ENCODE results near the gene CYP4A22. TPM values are rescaled to one million over a fixed set of nuclear protein-coding genes. Genes with fewer than 3 reads are reported as not detected.
"Not testable (repeated sequence)": the region's sequence is repeated elsewhere in the genome, so short reads cannot be mapped to it uniquely, and the experiment has no call there.

The CYP4A22 gene
- polyA plus RNA-seq, 3 donors = 0.10 TPM; not detected in 2

- 57 to 65% (median 62%) methylated on average over 7 of the region's 7 CpGs for WGBS, 3 donors
Measured at GRCh38 chr1:47182676-47183235, 45.5 kb downstream of the CYP4A22 start.

GRCh38 chr1:47183308-47184089 is 46.3 kb downstream of the CYP4A22 start:
- no peak overlapping the region for H3K27ac ChIP-seq (ENCODE audit: low read depth, low read length)
- 77 to 79% (median 77%) methylated on average over 11 of the region's 11 CpGs for WGBS, 3 donors

More at GRCh38 chr1:47182676-47183235, 45.5 kb downstream of the CYP4A22 start:
- no peak overlapping the region for H3K27ac ChIP-seq (ENCODE audit: low read depth, low read length)

DNA sequence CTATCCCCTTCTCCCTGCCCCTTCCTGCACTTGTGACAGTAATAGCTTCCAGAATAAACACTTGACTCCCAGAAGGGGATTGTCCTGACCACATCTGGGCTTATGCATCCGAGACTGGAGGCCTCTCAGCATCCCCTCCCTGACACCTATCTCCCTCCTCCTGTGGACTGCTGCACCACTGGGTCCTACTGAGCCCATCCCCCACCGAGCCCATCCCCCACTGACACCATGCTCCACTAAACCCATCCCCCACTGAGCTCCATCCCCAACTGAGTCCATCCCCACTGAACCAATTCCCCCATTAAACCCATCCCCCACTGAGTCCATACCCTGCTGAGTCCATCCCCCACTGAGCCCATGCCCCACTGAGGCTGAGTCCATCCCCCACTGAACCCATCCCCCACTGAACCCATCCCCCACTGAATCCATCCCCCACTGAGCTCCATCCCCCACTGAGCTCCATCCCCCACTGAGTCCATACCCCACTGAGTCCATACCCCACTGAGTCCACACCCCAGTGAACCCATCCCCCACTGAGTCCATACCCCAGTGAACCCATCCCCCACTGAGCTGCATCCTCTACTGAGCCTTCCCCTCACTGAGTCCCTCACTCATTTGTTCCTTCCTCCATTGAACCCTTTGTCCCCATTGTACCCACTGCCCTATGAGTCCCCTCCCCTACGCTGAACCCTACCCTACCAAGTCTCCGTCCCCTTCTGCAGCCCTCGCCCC is 47.0 kb downstream of the CYP4A22 start:
- H3K27ac ChIP-seq (ENCODE audit: low read depth, low read length) = no peak overlapping the region
- WGBS, 3 donors = 76 to 91% (median 83%) methylated on average over 5 of the region's 5 CpGs

- WGBS, 3 donors = 84 to 85% (median 85%) methylated on average over 14 of the region's 14 CpGs
- H3K27ac ChIP-seq (ENCODE audit: low read depth, low read length) = no peak overlapping the region
Measured at GRCh38 chr1:47184822-47185677, 47.8 kb downstream of the CYP4A22 start.

DNA sequence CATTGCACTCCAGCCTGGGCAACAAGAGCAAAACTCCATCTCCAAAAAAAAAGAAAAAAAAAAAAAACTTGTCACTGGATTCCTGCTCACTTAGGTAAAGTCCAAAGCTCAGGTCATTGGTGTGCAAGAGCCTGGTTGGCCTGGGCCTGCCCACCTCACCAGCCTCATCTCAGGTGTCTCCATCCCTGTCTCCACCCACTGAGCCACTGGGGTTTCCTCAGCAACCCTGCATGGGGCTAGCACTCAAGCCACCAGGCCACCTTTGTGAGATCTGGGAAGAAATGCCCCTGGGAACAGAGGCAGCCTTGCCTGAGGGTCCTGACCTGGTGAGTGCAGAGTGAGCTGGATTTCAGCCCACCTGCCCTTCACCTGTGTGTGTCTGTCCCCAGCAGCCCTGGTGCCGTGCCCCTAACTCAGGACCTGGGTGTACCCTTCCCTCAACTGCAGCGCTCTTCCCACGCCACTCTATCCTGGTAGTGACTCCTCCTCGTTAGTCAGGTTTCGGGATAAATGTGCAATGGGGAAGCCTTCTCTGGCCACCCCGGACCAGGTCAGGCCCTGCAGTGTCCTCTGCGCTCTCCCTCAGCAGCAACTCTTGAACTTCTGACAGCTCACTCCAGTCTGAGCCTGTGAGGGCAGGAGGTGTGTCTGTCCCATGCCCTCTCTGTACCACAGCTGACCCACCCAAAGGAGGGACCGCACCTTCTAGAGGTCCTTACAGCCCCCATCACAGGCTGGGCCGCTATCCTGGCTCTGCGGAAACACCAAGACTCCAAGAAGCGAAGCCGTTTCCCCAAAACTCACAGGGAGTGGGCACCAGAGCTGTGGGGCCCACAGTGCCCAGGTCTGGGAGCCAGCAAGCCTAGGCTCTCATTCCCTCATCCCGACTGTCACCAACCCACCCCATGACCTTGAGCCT is 49.3 kb downstream of the CYP4A22 start:
- H3K27ac ChIP-seq (ENCODE audit: low read depth, low read length) = no peak overlapping the region
- 89 to 93% (median 93%) methylated on average over 13 of the region's 13 CpGs for WGBS, 3 donors

- 84 to 90% (median 89%) methylated on average over 10 to 12 of the region's 12 CpGs for WGBS, 3 donors
- H3K27ac ChIP-seq (ENCODE audit: low read depth, low read length) = no peak overlapping the region
Measured at GRCh38 chr1:47187231-47187925, 50.1 kb downstream of the CYP4A22 start.

GRCh38 chr1:47187926-47188250 is 50.6 kb downstream of the CYP4A22 start:
- WGBS, 3 donors = 83 to 89% (median 88%) methylated on average over 2 of the region's 2 CpGs
- H3K27ac ChIP-seq (ENCODE audit: low read depth, low read length) = no peak overlapping the region

DNA sequence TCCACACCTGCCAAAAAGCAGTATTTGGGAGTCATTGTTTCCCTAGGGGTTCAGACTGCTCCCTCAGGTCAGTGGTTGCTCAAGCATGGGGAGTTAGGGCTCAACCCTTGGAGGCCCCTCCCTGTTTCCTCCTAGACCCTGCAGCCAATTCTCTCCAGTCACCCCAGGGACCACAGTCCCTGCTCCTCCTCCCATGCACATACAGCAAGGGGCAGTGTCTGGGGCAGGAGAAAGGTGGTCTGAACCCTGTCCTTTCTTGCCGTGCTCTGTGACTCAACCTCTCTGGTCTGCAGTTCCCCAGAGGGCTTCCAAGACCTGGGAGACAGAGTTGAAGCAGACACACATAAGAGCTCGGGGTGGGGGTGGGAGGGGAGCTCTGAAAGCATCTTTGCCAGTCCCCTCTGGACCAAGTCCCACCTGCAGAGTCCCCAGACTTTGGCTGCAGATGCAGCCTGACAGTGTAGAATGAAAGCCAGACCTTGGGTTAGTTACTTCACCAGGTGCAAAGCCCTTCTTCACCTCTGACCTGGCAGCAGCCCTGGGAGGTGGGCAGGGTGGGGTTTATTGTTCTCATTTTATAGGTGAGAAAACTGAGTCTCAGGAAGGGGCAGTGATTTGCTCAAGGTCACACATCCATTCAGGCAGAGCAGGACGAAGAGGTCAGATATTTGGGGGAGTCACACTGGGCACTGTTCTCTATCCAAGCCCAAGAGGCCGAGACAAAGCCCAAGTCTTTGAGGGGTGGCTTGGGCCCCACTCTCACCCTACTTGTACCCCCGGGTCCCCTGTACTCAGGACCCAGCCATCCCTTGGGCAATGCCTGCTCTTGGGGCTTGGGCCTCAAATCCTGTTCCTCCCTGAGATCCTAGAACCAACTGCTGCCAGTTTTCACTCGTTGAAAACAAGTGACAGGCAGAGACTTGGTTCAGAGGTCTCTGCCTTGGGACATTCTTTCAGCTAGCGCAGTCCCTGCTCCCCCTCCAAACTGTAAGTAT is 51.8 kb downstream of the CYP4A22 start:
- H3K27ac ChIP-seq (ENCODE audit: low read depth, low read length) = peak overlapping the region; percentile 28
- 64 to 80% (median 79%) methylated on average over 7 of the region's 7 CpGs for WGBS, 3 donors

- WGBS, 3 donors = 34 to 52% (median 43%) methylated on average over 16 of the region's 16 CpGs
- peak within 1 kb of the TSS; percentile 28 for H3K27ac ChIP-seq (ENCODE audit: low read depth, low read length)
Measured at GRCh38 chr1:47189844-47190508, 52.7 kb downstream of the CYP4A22 start, which contains the start of gene PDZK1IP1. Gene PDZK1IP1 (minus strand): TSS chr1:47190036. CDS start chr1:47189932, 104 bp downstream.

- WGBS, 3 donors = 41 to 63% (median 46%) methylated on average over 5 of the region's 5 CpGs
- H3K27ac ChIP-seq (ENCODE audit: low read depth, low read length) = no peak overlapping the region
Measured at GRCh38 chr1:47190509-47190855, 53.2 kb downstream of the CYP4A22 start.

GRCh38 chr1:47190857-47191256 is 53.6 kb downstream of the CYP4A22 start:
- H3K27ac ChIP-seq (ENCODE audit: low read depth, low read length) = no peak overlapping the region
- WGBS, 3 donors = 92 to 95% (median 94%) methylated on average over 6 of the region's 6 CpGs

DNA sequence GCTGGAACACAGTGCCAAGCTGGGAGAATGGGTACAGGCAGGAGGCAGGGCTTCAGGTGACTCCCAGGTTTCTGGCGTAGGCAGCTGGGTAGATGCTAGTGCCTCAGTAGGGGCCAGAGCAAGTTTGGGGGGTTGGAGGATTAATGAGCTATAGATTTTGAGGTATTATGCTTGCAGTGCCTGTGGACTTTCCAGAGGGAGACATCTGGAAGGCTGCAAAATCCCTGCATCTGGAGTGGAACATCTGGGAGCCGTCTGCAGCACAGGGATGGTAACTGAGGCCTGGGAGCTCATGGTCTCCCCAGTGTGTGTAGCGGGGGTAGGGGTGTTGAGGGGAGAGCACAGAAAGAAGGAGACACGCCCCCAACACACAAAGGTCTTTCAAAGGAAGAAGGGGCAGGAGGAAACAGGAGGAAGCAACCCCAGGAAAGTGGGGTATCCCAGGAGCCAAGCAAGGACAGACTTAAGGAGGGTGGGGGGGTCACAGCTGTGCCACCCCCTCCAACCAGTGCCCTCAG is 54.8 kb downstream of the CYP4A22 start:
- 72 to 82% (median 75%) methylated on average over 3 to 4 of the region's 4 CpGs for WGBS, 3 donors
- H3K27ac ChIP-seq (ENCODE audit: low read depth, low read length) = no peak overlapping the region

DNA sequence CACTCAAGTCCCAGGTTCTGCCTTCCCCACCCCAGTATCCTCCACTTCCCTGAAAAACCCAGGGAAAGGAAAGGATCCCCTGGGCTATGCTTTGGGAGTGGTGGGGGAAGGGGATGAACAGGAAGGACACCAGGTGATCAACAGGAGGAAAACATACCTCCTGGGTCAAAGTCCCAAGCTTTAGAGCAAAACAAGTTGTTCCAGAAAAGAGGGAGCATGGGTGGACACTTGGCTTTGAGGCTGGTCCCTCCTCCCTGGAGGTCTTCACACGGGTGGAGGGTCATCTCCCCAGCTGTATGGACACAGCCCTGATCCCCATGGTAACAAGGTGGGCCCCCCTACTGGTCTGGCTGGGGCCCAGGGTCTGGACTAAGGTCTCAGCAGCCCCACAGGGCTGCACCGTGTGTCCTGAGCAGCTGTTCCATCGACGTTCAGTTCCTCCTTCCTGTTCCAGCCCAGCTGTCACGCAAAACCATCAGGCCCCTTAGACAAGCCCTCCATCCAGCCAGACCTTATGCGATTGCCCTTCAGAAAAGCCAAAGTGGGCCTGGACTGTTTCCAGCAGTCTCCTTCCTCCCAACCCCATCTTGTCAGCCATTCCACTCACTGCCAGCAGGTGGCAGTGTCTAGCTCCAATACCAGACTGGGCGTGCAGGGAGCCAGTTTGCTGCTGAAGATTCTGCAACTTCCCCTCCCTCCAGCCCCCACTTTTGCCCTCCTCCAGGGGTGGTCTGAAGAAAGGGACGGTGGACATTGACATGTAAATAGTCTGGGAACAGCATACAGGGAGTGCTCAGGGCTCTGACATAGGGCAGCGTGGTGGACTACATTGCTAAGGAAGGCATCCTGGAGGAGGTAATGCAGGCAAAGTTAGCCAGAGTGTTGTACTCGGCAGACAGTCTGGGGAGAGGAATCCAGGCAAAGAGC is 55.5 kb downstream of the CYP4A22 start:
- H3K27ac ChIP-seq (ENCODE audit: low read depth, low read length) = no peak overlapping the region
- 7 to 12% (median 12%) methylated on average over 8 to 10 of the region's 10 CpGs for WGBS, 3 donors

- WGBS, 3 donors = 83 to 91% (median 85%) methylated on average over 10 of the region's 10 CpGs
- H3K27ac ChIP-seq (ENCODE audit: low read depth, low read length) = not testable (repeated sequence)
Measured at GRCh38 chr1:47193496-47193895, 56.3 kb downstream of the CYP4A22 start.

Measured in adipose tissue (tissue), 3 donors.